Measurements from ENCODE around the gene ECM1.

DNA sequence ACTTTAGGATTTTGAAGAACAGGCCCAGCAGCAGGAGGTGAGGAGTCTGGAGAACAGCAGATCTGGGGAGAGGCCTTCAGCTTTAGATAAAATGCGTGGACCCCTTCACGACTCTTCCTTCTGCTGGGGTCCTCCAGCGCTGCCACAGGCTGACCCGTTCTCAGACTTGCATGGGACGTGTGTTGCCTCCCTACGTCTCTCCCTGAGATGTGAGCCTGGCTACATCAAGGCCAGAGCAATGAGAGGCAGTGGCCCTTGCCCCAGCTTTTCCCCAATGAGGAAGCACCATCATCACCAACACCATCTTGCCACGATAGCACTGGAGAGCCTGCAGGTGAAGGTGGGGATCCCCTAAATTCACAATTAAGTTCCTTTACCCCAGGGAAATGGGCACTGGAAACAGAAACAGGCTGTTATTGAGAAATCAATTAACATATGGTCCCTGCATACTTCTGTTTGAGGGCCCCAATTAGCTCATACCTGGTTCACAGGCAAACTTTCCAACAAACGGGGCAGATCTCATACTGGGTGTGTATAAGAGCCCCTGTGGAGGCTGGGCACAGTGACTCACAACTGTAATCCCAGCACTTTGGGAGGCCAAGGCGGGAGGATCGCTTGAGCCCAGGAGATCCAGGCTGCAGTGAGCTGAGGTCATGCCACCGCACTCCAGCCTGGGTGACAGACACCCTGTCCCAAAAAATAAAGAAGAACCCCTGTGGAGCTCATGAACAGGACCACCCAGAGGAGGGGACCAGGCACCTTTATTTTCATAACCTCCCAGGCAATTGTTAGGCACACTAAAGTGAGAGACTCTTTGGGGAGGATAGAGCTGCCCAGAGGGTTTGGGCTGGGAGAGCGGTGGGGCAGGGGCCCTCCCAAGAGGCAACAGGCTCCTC is 29.2 kb downstream of the ECM1 start:
- TF ChIP-seq, protein P1, sequence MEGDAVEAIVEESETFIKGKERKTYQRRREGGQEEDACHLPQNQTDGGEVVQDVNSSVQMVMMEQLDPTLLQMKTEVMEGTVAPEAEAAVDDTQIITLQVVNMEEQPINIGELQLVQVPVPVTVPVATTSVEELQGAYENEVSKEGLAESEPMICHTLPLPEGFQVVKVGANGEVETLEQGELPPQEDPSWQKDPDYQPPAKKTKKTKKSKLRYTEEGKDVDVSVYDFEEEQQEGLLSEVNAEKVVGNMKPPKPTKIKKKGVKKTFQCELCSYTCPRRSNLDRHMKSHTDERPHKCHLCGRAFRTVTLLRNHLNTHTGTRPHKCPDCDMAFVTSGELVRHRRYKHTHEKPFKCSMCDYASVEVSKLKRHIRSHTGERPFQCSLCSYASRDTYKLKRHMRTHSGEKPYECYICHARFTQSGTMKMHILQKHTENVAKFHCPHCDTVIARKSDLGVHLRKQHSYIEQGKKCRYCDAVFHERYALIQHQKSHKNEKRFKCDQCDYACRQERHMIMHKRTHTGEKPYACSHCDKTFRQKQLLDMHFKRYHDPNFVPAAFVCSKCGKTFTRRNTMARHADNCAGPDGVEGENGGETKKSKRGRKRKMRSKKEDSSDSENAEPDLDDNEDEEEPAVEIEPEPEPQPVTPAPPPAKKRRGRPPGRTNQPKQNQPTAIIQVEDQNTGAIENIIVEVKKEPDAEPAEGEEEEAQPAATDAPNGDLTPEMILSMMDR (IDR thresholded peaks at IDR 0.05) = no peak
- no peak for TF ChIP-seq POLR2A (IDR thresholded peaks at IDR 0.05)

All from right lobe of liver (tissue), 4 donors.